HG02763 (cell line): ENCODE results near the gene ZBTB44.
"Not testable (repeated sequence)": the region's sequence is repeated elsewhere in the genome, so short reads cannot be mapped to it uniquely, and the experiment has no call there.

Source experiments
- ATAC-seq: cut with Tn5 transposase; IDR thresholded peaks from one replicate; pipeline ENCODE4 v1.9.1; 2021; ENCODE audit warnings: mild to moderate bottlenecking, moderate library complexity; ENCODE audit not compliant: unreplicated experiment

The ZBTB44 gene

GRCh38 chr11:130202009-130202817, 112.5 kb downstream of the ZBTB44 start:
- no peak for ATAC-seq

- no peak for ATAC-seq
Measured at GRCh38 chr11:130201026-130201425, 113.7 kb downstream of the ZBTB44 start.

GRCh38 chr11:130199792-130200191, 114.9 kb downstream of the ZBTB44 start:
- ATAC-seq: no peak

- no peak for ATAC-seq
Measured at GRCh38 chr11:130198964-130199363, 115.8 kb downstream of the ZBTB44 start.

GRCh38 chr11:130198292-130198691, 116.4 kb downstream of the ZBTB44 start:
- no peak for ATAC-seq

GRCh38 chr11:130197386-130198035, 117.2 kb downstream of the ZBTB44 start:
- no peak for ATAC-seq

- ATAC-seq: no peak
Measured at GRCh38 chr11:130194241-130195023, 120.3 kb downstream of the ZBTB44 start.

- not testable (repeated sequence) for ATAC-seq
Measured at GRCh38 chr11:130193551-130193950, 121.2 kb downstream of the ZBTB44 start.

GRCh38 chr11:130192845-130193267, 121.9 kb downstream of the ZBTB44 start:
- no peak for ATAC-seq

- ATAC-seq: no peak
Measured at GRCh38 chr11:130191896-130192295, 122.8 kb downstream of the ZBTB44 start.

GRCh38 chr11:130190371-130190881, 124.3 kb downstream of the ZBTB44 start:
- no peak for ATAC-seq

GRCh38 chr11:130189492-130190210, 125.1 kb downstream of the ZBTB44 start:
- ATAC-seq: no peak

- ATAC-seq: no peak
Measured at GRCh38 chr11:130188585-130189347, 126.0 kb downstream of the ZBTB44 start.

- ATAC-seq: no peak
Measured at GRCh38 chr11:130188047-130188446, 126.7 kb downstream of the ZBTB44 start.

GRCh38 chr11:130187096-130187495, 127.6 kb downstream of the ZBTB44 start:
- ATAC-seq: no peak

- no peak for ATAC-seq
Measured at GRCh38 chr11:130183878-130184610, 130.7 kb downstream of the ZBTB44 start.

- peak; percentile 60 for ATAC-seq
Measured at GRCh38 chr11:130181295-130182272, 133.1 kb downstream of the ZBTB44 start.

- no peak for ATAC-seq
Measured at GRCh38 chr11:130180896-130181294, 133.8 kb downstream of the ZBTB44 start.
